ENCODE results near the gene LIMD2. TPM values are rescaled to one million over a fixed set of nuclear protein-coding genes. Genes with fewer than 3 reads are reported as not detected.
A peak's percentile ranks its signal among the peaks of the same experiment; 100 is the strongest.

The LIMD2 gene
- total RNA-seq (14.5 and 20.7 TPM in 2 replicates), polyA plus RNA-seq (31.1 and 35.3 TPM in 2 replicates)

GRCh38 chr17:63699638-63700527, at the start of gene LIMD2:
Gene LIMD2, minus strand, starts transcription at chr17:63700125. Its CDS starts 827 bp downstream, at chr17:63699298.
- Histone ChIP-seq H3K4me2 (peak within 1 kb of the TSS; percentile 94), H2AFZ (peak within 1 kb of the TSS; percentile 76), H3K4me1 (ENCODE audit: insufficient read depth) (peaks cover 15% of the 10 kb centered on the region), H3K27ac (peak within 1 kb of the TSS; percentile 73), H4K20me1 (ENCODE audit: insufficient read depth, poor library complexity, severe bottlenecking) (no peaks in the 10 kb centered on the region), H3K9me3 (ENCODE audit: low read depth) (no peaks in the 10 kb centered on the region), H3K4me3 (peak within 1 kb of the TSS; percentile 58), H3K79me2 (no peaks in the 10 kb centered on the region), H3K27me3 (no peaks in the 10 kb centered on the region), H3K36me3 (replicated peaks; ENCODE audit: insufficient read depth, low read depth) (no peaks in the 10 kb centered on the region), H3K9me2 (replicated peaks; ENCODE audit: insufficient read depth) (no peaks in the 10 kb centered on the region)
- peak; percentile 62 for DNase-seq (ENCODE audit: low spot score)
- TF ChIP-seq EZH2phosphoT487 (IDR thresholded peaks at IDR 0.05; ENCODE audit: low read depth, severe bottlenecking, unreplicated experiment) (no peak), CTCF (IDR thresholded peaks at IDR 0.05; ENCODE audit: poor library complexity) (no peak), EZH2 (IDR thresholded peaks at IDR 0.05; ENCODE audit: borderline replicate concordance) (no peak)
- WGBS (ENCODE audit: low lambda C conversion rate, missing lambda C conversion rate) = under 1% methylated on average over 50 of the region's 133 CpGs

- Histone ChIP-seq H3K27ac (peak within 1 kb of the TSS; percentile 93), H3K27me3 (no peaks in the 10 kb centered on the region), H3K4me2 (peak within 1 kb of the TSS; percentile 88), H3K79me2 (peaks cover 33% of the 10 kb centered on the region), H3K36me3 (replicated peaks; ENCODE audit: insufficient read depth, low read depth) (no peaks in the 10 kb centered on the region), H3K9me3 (ENCODE audit: low read depth) (no peaks in the 10 kb centered on the region), H4K20me1 (ENCODE audit: insufficient read depth, poor library complexity, severe bottlenecking) (no peaks in the 10 kb centered on the region), H2AFZ (peak within 1 kb of the TSS; percentile 77), H3K9me2 (replicated peaks; ENCODE audit: insufficient read depth) (no peaks in the 10 kb centered on the region), H3K4me1 (ENCODE audit: insufficient read depth) (peaks cover 15% of the 10 kb centered on the region), H3K4me3 (peak within 1 kb of the TSS; percentile 76)
- under 1% methylated on average over 39 of the region's 61 CpGs for WGBS (ENCODE audit: low lambda C conversion rate, missing lambda C conversion rate)
- DNase-seq (ENCODE audit: low spot score) = peak; percentile 100
- no peak for TF ChIP-seq CTCF (IDR thresholded peaks at IDR 0.05; ENCODE audit: poor library complexity)
- no peak for TF ChIP-seq EZH2phosphoT487 (IDR thresholded peaks at IDR 0.05; ENCODE audit: low read depth, severe bottlenecking, unreplicated experiment)
- TF ChIP-seq EZH2 (IDR thresholded peaks at IDR 0.05; ENCODE audit: borderline replicate concordance) = no peak
Measured at GRCh38 chr17:63741408-63742173, 41.7 kb upstream of the LIMD2 start, which contains the start of gene STRADA. Gene STRADA, minus strand, starts transcription at chr17:63741799. Its CDS starts 13,430 bp downstream, at chr17:63728369.

- peak overlapping the region; percentile 77 for H2AFZ ChIP-seq
- H3K36me3 ChIP-seq (replicated peaks; ENCODE audit: insufficient read depth, low read depth) = no peaks in the 10 kb centered on the region
- peak overlapping the region; percentile 88 for H3K4me2 ChIP-seq
- H3K9me2 ChIP-seq (replicated peaks; ENCODE audit: insufficient read depth) = no peaks in the 10 kb centered on the region
- H4K20me1 ChIP-seq (ENCODE audit: insufficient read depth, poor library complexity, severe bottlenecking) = no peaks in the 10 kb centered on the region
- H3K4me1 ChIP-seq (ENCODE audit: insufficient read depth) = peaks cover 15% of the 10 kb centered on the region
- peaks cover 38% of the 10 kb centered on the region for H3K79me2 ChIP-seq
- no peaks in the 10 kb centered on the region for H3K27me3 ChIP-seq
- no peak for DNase-seq (ENCODE audit: low spot score)
- WGBS (ENCODE audit: low lambda C conversion rate, missing lambda C conversion rate) = under 1% methylated on average over 14 of the region's 14 CpGs
- H3K4me3 ChIP-seq = peak overlapping the region; percentile 76
- TF ChIP-seq EZH2phosphoT487 (IDR thresholded peaks at IDR 0.05; ENCODE audit: low read depth, severe bottlenecking, unreplicated experiment) = no peak
- no peak for TF ChIP-seq EZH2 (IDR thresholded peaks at IDR 0.05; ENCODE audit: borderline replicate concordance)
- no peak for TF ChIP-seq CTCF (IDR thresholded peaks at IDR 0.05; ENCODE audit: poor library complexity)
- H3K27ac ChIP-seq = peak overlapping the region; percentile 93
- H3K9me3 ChIP-seq (ENCODE audit: low read depth) = no peaks in the 10 kb centered on the region
Measured at GRCh38 chr17:63741143-63741407, 41.1 kb upstream of the LIMD2 start.

Data from hepatocyte (in vitro differentiated cells).